ENCODE data around the gene UBL4A.
A peak's percentile ranks its signal among the peaks of the same experiment; 100 is the strongest.

Gene UBL4A

GRCh38 chrX:154459832-154460231, 26.6 kb downstream of the UBL4A start:
- peak; percentile 65 for DNase-seq

GRCh38 chrX:154458954-154459778, 27.2 kb downstream of the UBL4A start:
- DNase-seq = peak; percentile 66

- no peak for DNase-seq
Measured at GRCh38 chrX:154458116-154458953, 28.1 kb downstream of the UBL4A start, which contains the start of gene PLXNA3. PLXNA3 (plus strand) TSS chrX:154458281; CDS start chrX:154460184, 1,903 bp downstream.

GRCh38 chrX:154457491-154458115, 28.8 kb downstream of the UBL4A start:
- peak; percentile 11 for DNase-seq

GRCh38 chrX:154452823-154453222, 33.6 kb downstream of the UBL4A start:
- no peak for DNase-seq

- DNase-seq = no peak
Measured at GRCh38 chrX:154450312-154450711, 36.1 kb downstream of the UBL4A start.

GRCh38 chrX:154449618-154450017, 36.8 kb downstream of the UBL4A start:
- no peak for DNase-seq

GRCh38 chrX:154448484-154448883, 37.9 kb downstream of the UBL4A start:
- DNase-seq = no peak

GRCh38 chrX:154446430-154446829, 40.0 kb downstream of the UBL4A start:
- DNase-seq = no peak

GRCh38 chrX:154445776-154446175, 40.6 kb downstream of the UBL4A start:
- DNase-seq = no peak

GRCh38 chrX:154444755-154445246, 41.6 kb downstream of the UBL4A start:
- DNase-seq = no peak

GRCh38 chrX:154443992-154444754, 42.2 kb downstream of the UBL4A start, which contains the start of gene FAM50A:
FAM50A (plus strand) TSS chrX:154444141; CDS start chrX:154444236, 95 bp downstream.
- DNase-seq = peak; percentile 21

- no peak for DNase-seq
Measured at GRCh38 chrX:154443479-154443910, 42.9 kb downstream of the UBL4A start.

- DNase-seq = no peak
Measured at GRCh38 chrX:154441984-154442707, 44.3 kb downstream of the UBL4A start.

- no peak for DNase-seq
Measured at GRCh38 chrX:154441564-154441963, 44.9 kb downstream of the UBL4A start.

- DNase-seq = no peak
Measured at GRCh38 chrX:154440623-154441357, 45.6 kb downstream of the UBL4A start.

GRCh38 chrX:154439841-154440240, 46.6 kb downstream of the UBL4A start:
- no peak for DNase-seq

GRCh38 chrX:154437971-154438893, 48.2 kb downstream of the UBL4A start:
- no peak for DNase-seq

- peak; percentile 6 for DNase-seq
Measured at GRCh38 chrX:154436983-154437752, 49.2 kb downstream of the UBL4A start, which contains the start of gene GDI1. GDI1 (plus strand) TSS chrX:154437154; CDS start chrX:154437255, 101 bp downstream.
